Vagina (tissue), 2 donors: ENCODE data around the gene LMCD1. TPM values are rescaled to one million over a fixed set of nuclear protein-coding genes. Genes with fewer than 3 reads are reported as not detected.

Experiments used
- DNase-seq, 2 donors: peaks; one replicate each; pipeline ENCODE4 v3.0.0-alpha.2; 2017; ENCODE audit errors: extremely low spot score in 2 of 2
- H3K27ac ChIP-seq: fragments of 200-600 bp; sonication (generic); one replicate; pipeline ENCODE4 v1.5.1; 2019
- H3K27me3 ChIP-seq: fragments of 200-600 bp; sonication (generic); one replicate; pipeline ENCODE4 v1.5.1; 2019
- H3K36me3 ChIP-seq, 2 donors: fragments of 200-600 bp; sonication (generic); one replicate each; pipeline ENCODE4 v1.5.1; 2017 to 2019
- H3K4me1 ChIP-seq: fragments of 200-600 bp; sonication (generic); one replicate; pipeline ENCODE4 v1.5.1; 2019
- H3K4me3 ChIP-seq, 2 donors: fragments of 200-600 bp; sonication (generic); 1 replicate in 1 of 2; 2 replicates in 1 of 2; pipeline ENCODE4 v1.5.1; 2016 to 2019
- H3K9me3 ChIP-seq: fragments of 200-600 bp; sonication (generic); one replicate; pipeline ENCODE4 v1.5.1; 2019
- CTCF ChIP-seq, 3 experiments: fragments of 450-650 bp in 2 of 3; fragments of 200-600 bp in 1 of 3; sonication (generic) in 1 of 3; IDR thresholded peaks; one replicate each; pipeline ENCODE4 v1.5.1; 2017 to 2019; ENCODE audit warnings: antibody characterized with exemption in 3 of 3, mild to moderate bottlenecking in 2 of 3, moderate library complexity in 2 of 3
- POLR2A ChIP-seq, 2 donors: fragments of 450-650 bp; IDR thresholded peaks; one replicate each; pipeline ENCODE4 v1.6.1; 2017; ENCODE audit warnings: antibody characterized with exemption in 2 of 2, mild to moderate bottlenecking in 2 of 2, moderate library complexity in 2 of 2
- POLR2AphosphoS5 ChIP-seq, 2 donors: sonication (generic); formaldehyde crosslinking; IDR thresholded peaks; one replicate each; pipeline ENCODE4 v1.9.0; 2017; ENCODE audit warnings: antibody characterized with exemption in 2 of 2, mild to moderate bottlenecking in 2 of 2, low read depth in 1 of 2; ENCODE audit not compliant: insufficient read depth in 1 of 2
- intact Hi-C: fragments of 100-400 bp; cut with DNase I; formaldehyde crosslinking; loops from one replicate; pipeline ENCODE4 v1.15.1; 2023
- total RNA-seq: library from RNA; depleted of rRNA; stranded (reverse); fragments of >200 nt; gene quantifications from one replicate; pipeline ENCODE4 v1.2.3, GENCODE V29; 2016

Gene LMCD1
- total RNA-seq, 1 donor from 2014 or later = 78.3 TPM

- intact Hi-C loops = no loop called here
- peak overlapping the region; percentile 39 for H3K27ac ChIP-seq
- H3K4me1 ChIP-seq = peaks cover 28% of the 10 kb centered on the region
- no peak overlapping the region for H3K4me3 ChIP-seq
- H3K9me3 ChIP-seq = no peaks in the 10 kb centered on the region
- H3K27me3 ChIP-seq = no peaks in the 10 kb centered on the region
- DNase-seq = no peak
- H3K36me3 ChIP-seq = peaks cover 0 to 4% of the 10 kb centered on the region in 2 donors
- TF ChIP-seq POLR2AphosphoS5 (IDR thresholded peaks at IDR 0.05; ENCODE audit: insufficient read depth in 1 of 2, low read depth in 1 of 2) (no peak), POLR2A (IDR thresholded peaks at IDR 0.05) (no peak), CTCF (IDR thresholded peaks at IDR 0.05) (no peak)
Observed at GRCh38 chr3:8574040-8574669, 72.5 kb downstream of the LMCD1 start.

DNA sequence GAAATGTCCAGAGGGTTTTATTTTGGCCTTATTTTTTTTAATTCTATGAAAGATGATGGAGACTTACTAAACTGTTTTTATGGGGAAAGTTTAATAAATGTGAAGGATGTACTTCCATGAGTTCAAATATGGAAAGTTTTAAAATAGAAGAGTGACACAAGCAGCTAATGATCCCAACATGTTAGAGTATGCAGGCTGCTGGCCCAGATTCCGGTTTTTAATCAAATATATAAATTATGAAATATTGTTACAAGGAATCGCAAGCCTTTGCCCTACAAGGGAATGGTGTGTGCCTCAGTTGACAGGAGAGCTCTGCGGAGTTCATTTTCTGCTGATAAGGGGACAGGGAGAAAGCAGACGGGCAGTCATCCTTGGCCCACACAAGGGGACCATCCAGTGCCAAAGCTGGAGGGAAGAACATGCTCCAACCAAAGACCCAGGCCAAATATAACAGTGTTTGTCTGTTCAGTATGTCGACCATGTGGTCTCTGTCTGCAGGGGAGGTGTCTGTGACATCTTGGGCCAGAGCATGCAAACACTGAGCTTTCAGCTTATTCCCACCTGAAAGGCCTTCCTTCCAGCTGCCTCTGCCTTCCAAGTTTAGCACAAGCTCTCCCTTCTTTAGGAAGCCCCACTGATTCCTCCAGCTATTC is 73.2 kb downstream of the LMCD1 start:
- H3K36me3 ChIP-seq = no peaks in the 10 kb centered on the region
- peaks cover 28% of the 10 kb centered on the region for H3K4me1 ChIP-seq
- TF ChIP-seq POLR2A (IDR thresholded peaks at IDR 0.05) = no peak
- TF ChIP-seq POLR2AphosphoS5 (IDR thresholded peaks at IDR 0.05; ENCODE audit: insufficient read depth in 1 of 2, low read depth in 1 of 2) = no peak
- TF ChIP-seq CTCF (IDR thresholded peaks at IDR 0.05) = no peak
- no peak for DNase-seq
- H3K27ac ChIP-seq = peak overlapping the region; percentile 39
- no peaks in the 10 kb centered on the region for H3K9me3 ChIP-seq
- H3K27me3 ChIP-seq = no peaks in the 10 kb centered on the region
- intact Hi-C loops = no loop called here
- no peak overlapping the region for H3K4me3 ChIP-seq

GRCh38 chr3:8575364-8576104 is 73.9 kb downstream of the LMCD1 start:
- H3K9me3 ChIP-seq = no peaks in the 10 kb centered on the region
- H3K36me3 ChIP-seq = no peaks in the 10 kb centered on the region
- no peaks in the 10 kb centered on the region for H3K27me3 ChIP-seq
- TF ChIP-seq CTCF (IDR thresholded peaks at IDR 0.05) (no peak), POLR2A (IDR thresholded peaks at IDR 0.05) (no peak), POLR2AphosphoS5 (IDR thresholded peaks at IDR 0.05; ENCODE audit: insufficient read depth in 1 of 2, low read depth in 1 of 2) (no peak)
- no peak for DNase-seq
- peak overlapping the region; percentile 39 for H3K27ac ChIP-seq
- H3K4me3 ChIP-seq = no peak overlapping the region
- intact Hi-C loops = no loop called here
- peaks cover 28% of the 10 kb centered on the region for H3K4me1 ChIP-seq

DNA sequence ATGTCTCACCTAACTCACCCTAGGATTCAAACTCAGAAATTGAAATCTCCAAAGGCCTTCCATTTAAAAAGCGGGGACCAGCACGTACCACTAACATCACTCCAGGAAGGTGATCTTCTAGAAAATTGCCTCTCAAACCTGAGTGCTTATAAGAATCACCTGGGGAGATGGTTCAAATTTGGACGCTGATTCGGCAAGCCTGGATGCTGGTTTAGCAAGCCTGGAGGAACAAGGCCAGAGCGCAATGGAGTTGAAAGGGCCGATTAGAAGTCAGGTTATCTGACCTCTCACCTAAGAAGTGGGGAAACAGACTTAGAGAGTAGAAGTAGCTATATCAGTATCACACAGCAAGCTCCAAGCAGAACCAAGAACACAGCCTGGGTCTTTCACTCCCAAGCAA is 74.8 kb downstream of the LMCD1 start:
- Histone ChIP-seq H3K4me1 (peaks cover 28% of the 10 kb centered on the region), H3K27ac (peak overlapping the region; percentile 65), H3K4me3 (no peak overlapping the region), H3K36me3 (no peaks in the 10 kb centered on the region), H3K9me3 (no peaks in the 10 kb centered on the region), H3K27me3 (no peaks in the 10 kb centered on the region)
- DNase-seq = peak in 1 of 2 donors; percentile 71
- TF ChIP-seq POLR2AphosphoS5 (IDR thresholded peaks at IDR 0.05; ENCODE audit: insufficient read depth in 1 of 2, low read depth in 1 of 2) (no peak), CTCF (IDR thresholded peaks at IDR 0.05) (no peak), POLR2A (IDR thresholded peaks at IDR 0.05) (no peak)
- intact Hi-C loops = no loop called here
